Mesothelial cell of epicardium (in vitro differentiated cells): Measurements from ENCODE around the gene KDELR3. TPM values are rescaled to one million over a fixed set of nuclear protein-coding genes. Genes with fewer than 3 reads are reported as not detected.
A peak's percentile ranks its signal among the peaks of the same experiment; 100 is the strongest.

ENCODE experiments used
- DNase-seq, 2 experiments: peaks; one replicate each; pipeline ENCODE4 v3.0.0; 2021; ENCODE audit warnings: low spot score in 2 of 2; ENCODE audit not compliant: unreplicated experiment in 2 of 2
- H3K27ac Mint-ChIP-seq: 2 replicates; pipeline ENCODE4 v1.8.0; 2021; ENCODE audit warnings: mixed read lengths
- H3K27me3 Mint-ChIP-seq: 2 replicates; pipeline ENCODE4 v1.8.0; 2021; ENCODE audit warnings: low read depth, mixed read lengths
- H3K36me3 Mint-ChIP-seq: 2 replicates; pipeline ENCODE4 v1.8.0; 2021; ENCODE audit warnings: mixed read lengths
- H3K4me1 Mint-ChIP-seq: 2 replicates; pipeline ENCODE4 v1.8.0; 2021; ENCODE audit warnings: mixed read lengths
- H3K4me3 Mint-ChIP-seq: 2 replicates; pipeline ENCODE4 v1.8.0; 2021; ENCODE audit warnings: mild to moderate bottlenecking, moderate library complexity, mixed read lengths
- H3K9me3 Mint-ChIP-seq: 2 replicates; pipeline ENCODE4 v1.8.0; 2021; ENCODE audit warnings: mixed read lengths
- total RNA-seq: library from RNA; stranded (reverse); gene quantifications from 3 replicates; pipeline ENCODE4 v1.2.1, GENCODE V29; 2021
- TF ChIP-seq, protein P1 (sequence below): fragments of 200-600 bp; sonication (generic); IDR thresholded peaks from one replicate; pipeline ENCODE4 v1.5.0; 2021; ENCODE audit warnings: antibody characterized with exemption; ENCODE audit not compliant: unreplicated experiment

The KDELR3 gene
- total RNA-seq, 1 donor from 2014 or later: 14.5 TPM

DNA sequence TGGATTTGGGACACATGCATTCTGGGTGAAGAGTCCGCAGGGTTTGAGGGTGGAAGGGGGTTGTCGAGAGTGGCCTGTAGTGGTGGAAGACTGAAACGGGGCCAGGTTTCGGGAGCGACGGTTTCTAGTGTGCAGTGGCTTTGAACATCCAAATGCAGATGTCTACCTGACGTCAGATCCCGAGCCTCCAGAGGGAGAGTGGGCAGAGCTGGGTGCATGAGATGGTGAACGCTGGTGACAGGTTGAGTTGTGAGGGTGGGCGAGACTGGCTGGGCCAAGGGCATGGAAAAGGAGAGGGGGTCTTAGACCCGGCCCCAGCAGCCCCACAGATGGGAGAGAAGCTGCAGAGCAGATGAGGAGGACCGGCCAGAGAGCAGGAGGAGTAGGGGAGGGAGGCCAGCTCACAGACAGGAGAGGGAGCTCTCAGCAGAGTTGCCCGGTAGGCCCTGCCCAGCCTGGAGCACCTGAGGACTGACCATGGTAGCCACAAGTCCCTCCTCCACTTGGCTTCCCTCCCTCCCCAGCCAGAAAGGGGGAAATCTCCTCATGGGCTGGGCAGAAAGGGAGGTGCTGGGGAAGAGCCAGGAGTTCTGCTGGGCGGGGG, 27.0 kb upstream of the KDELR3 start:
- no peak overlapping the region for H3K27ac Mint-ChIP-seq
- peaks cover 13% of the 10 kb centered on the region for H3K4me1 Mint-ChIP-seq
- H3K9me3 Mint-ChIP-seq: no peaks in the 10 kb centered on the region
- no peaks in the 10 kb centered on the region for H3K36me3 Mint-ChIP-seq
- H3K27me3 Mint-ChIP-seq: peaks cover 4% of the 10 kb centered on the region
- DNase-seq: no peak
- H3K4me3 Mint-ChIP-seq: no peak overlapping the region
- TF ChIP-seq, protein P1, sequence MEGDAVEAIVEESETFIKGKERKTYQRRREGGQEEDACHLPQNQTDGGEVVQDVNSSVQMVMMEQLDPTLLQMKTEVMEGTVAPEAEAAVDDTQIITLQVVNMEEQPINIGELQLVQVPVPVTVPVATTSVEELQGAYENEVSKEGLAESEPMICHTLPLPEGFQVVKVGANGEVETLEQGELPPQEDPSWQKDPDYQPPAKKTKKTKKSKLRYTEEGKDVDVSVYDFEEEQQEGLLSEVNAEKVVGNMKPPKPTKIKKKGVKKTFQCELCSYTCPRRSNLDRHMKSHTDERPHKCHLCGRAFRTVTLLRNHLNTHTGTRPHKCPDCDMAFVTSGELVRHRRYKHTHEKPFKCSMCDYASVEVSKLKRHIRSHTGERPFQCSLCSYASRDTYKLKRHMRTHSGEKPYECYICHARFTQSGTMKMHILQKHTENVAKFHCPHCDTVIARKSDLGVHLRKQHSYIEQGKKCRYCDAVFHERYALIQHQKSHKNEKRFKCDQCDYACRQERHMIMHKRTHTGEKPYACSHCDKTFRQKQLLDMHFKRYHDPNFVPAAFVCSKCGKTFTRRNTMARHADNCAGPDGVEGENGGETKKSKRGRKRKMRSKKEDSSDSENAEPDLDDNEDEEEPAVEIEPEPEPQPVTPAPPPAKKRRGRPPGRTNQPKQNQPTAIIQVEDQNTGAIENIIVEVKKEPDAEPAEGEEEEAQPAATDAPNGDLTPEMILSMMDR: no peak

DNA sequence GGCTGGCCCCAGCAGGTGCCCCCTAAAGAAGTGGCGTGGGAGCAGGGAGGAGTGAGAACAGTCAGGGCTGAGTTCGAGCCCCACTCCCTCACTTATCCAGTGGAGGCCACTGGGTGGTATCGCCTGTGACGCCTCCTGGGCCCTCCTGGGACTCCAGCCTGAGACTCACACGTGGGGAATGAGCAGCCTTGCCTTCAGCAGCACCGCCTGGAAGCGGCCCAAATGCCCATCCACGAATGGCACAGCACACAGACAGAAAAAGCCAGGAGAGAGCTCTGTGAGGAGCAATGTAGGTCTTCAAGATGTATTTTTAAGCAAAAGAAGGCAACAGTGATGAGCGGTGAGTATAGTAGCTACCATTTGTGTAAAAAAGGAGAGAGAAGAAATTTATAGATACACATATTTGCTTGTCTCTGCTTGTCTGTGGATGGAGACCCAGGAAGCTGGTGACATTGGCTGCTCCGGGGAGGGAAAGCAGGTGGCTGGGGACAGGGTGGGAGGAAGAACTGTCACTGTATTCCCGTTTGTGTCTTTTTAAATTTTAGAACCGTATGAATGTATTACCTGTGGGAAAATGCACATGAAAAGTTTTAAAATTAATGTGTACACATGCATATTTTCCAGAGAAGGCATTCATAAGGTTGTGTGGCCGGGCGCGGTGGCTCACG, 26.1 kb upstream of the KDELR3 start:
- Mint-ChIP-seq H3K27me3 (peaks cover 4% of the 10 kb centered on the region), H3K36me3 (no peaks in the 10 kb centered on the region), H3K4me3 (no peak overlapping the region), H3K9me3 (no peaks in the 10 kb centered on the region), H3K27ac (no peak overlapping the region), H3K4me1 (peaks cover 13% of the 10 kb centered on the region)
- DNase-seq: no peak
- TF ChIP-seq, protein P1: no peak

DNA sequence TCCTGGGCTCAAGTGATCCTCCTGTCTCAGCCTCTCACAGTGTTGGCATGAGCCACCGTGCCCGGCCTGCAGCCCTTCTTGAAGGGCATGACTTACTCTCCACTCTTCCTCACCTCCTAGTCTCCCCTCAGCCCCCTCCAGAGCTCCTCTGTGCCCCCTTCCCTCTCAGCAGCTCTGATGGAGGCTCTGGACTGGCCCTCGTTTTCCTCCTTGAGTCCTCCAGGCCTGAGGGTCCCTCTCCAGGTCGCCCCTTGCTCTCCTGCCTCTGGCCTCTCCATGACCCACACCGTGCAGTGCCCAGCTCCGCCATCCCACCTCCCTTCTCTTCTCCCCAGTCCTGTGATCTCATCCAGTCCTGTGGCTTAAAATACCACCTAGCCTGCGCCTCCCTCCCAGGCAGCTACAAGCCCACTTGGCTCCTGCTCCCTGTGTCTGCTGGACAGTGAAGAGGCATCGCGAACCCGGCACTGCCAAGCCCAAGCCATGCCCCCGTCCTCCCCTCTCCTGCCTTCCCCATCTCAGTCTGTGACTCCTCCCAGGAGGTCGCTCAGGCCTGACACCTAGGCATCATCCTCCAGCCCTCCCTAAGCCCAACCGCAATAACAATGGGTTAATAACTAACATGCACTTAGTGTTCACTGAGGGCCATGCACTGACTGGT, 24.8 kb upstream of the KDELR3 start:
- Mint-ChIP-seq H3K27me3 (peaks cover 4% of the 10 kb centered on the region), H3K9me3 (no peaks in the 10 kb centered on the region), H3K4me3 (no peak overlapping the region), H3K36me3 (no peaks in the 10 kb centered on the region), H3K27ac (peak overlapping the region; percentile 25), H3K4me1 (peaks cover 13% of the 10 kb centered on the region)
- no peak for DNase-seq
- TF ChIP-seq, protein P1: no peak

DNA sequence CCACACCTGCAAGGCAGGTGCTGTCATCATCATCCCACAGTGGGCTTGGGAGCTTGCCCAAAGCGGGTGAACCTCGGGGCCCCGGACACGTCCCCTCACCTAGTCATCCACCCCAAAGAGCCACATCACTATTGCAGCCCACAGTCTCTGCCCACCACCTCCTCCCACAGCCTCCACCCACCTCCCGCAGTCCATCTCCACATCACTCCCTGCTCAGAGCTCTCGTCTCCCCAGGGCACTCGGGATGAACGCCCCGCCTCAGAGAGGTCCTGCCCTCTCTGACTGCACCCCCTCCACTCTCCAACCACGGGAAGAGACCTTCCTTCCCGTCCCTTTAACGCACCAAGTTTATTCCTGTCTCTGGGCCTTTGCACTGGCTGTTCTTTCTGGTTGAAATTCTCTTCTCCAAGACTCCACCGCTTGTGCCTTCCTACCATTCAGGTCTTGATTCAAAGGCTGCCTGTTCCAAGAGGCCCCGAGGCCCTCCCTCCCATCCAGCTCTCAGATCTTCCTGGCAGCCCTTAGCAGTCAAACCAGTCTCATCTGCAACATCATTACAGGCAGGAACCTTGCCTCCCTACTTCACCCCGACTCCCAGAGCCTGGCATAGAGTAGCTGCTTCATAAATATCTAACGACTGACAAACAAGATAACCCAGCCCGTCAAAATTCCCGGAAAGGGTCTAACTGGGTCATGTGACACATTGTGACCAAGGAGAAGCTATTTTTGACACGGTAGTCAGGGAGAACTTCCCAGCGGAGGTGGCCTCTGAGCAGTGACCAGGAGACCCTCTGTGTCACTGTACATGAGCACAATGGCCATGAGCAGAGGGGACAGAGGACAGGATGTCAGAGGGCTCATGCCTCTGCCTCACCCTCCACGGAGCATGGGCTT, 24.0 kb upstream of the KDELR3 start:
- H3K4me3 Mint-ChIP-seq: no peak overlapping the region
- DNase-seq: no peak
- H3K9me3 Mint-ChIP-seq: no peaks in the 10 kb centered on the region
- H3K4me1 Mint-ChIP-seq: peaks cover 13% of the 10 kb centered on the region
- no peaks in the 10 kb centered on the region for H3K36me3 Mint-ChIP-seq
- H3K27me3 Mint-ChIP-seq: peaks cover 4% of the 10 kb centered on the region
- TF ChIP-seq, protein P1: no peak
- peak overlapping the region; percentile 13 for H3K27ac Mint-ChIP-seq

DNA sequence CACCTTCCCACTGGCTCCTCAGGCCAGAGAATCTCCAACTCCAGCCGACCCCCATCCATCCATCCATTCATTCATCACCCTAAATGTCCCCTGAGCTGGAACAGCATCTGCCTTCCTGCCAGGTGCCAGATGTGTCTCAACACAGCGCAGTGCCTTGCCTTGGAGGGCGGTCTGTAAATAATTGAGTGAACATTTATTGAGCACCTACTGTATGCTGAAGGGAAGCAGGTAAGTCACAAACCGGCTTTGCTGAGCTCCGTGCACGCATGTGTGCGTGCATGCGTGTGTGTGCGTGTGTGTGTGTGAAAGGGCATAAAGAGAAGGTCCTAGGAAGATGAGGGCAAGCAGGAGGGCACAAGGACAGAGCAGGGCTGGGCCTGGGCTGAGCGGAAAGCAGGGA, 23.1 kb upstream of the KDELR3 start:
- H3K4me3 Mint-ChIP-seq: no peak overlapping the region
- peaks cover 13% of the 10 kb centered on the region for H3K4me1 Mint-ChIP-seq
- H3K27ac Mint-ChIP-seq: no peak overlapping the region
- no peak for DNase-seq
- H3K27me3 Mint-ChIP-seq: peaks cover 5% of the 10 kb centered on the region
- no peaks in the 10 kb centered on the region for H3K36me3 Mint-ChIP-seq
- TF ChIP-seq, protein P1: no peak
- no peaks in the 10 kb centered on the region for H3K9me3 Mint-ChIP-seq
